H9 (cell line): ENCODE results near the gene SPRED2. TPM values are rescaled to one million over a fixed set of nuclear protein-coding genes. Genes with fewer than 3 reads are reported as not detected.

ENCODE experiments used
- DNase-seq: peaks from one replicate; pipeline ENCODE4 v3.0.0-alpha.2; 2017
- H2AFZ ChIP-seq: one replicate; pipeline ENCODE4 v1.6.1; 2013; ENCODE audit warnings: mild to moderate bottlenecking, low read length, control low read depth, moderate library complexity
- H2AK5ac ChIP-seq: 2 replicates; pipeline ENCODE4 v1.6.1; 2013; ENCODE audit warnings: low read length, control low read depth, mixed read lengths; ENCODE audit not compliant: insufficient read length
- H2BK120ac ChIP-seq: one replicate; pipeline ENCODE4 v1.6.1; 2013; ENCODE audit warnings: low read depth, mild to moderate bottlenecking, low read length, control low read depth, inconsistent platforms; ENCODE audit not compliant: poor library complexity, severe bottlenecking
- H2BK12ac ChIP-seq: 2 replicates; pipeline ENCODE4 v1.6.1; 2013; ENCODE audit warnings: low read length, control low read depth, mixed read lengths, low read depth; ENCODE audit not compliant: insufficient read length
- H2BK15ac ChIP-seq: 2 replicates; pipeline ENCODE4 v1.6.1; 2013; ENCODE audit warnings: low read depth, low read length, control low read depth
- H2BK20ac ChIP-seq: one replicate; pipeline ENCODE4 v1.6.1; 2013; ENCODE audit warnings: low read depth, mild to moderate bottlenecking, low read length, control low read depth, inconsistent platforms; ENCODE audit not compliant: poor library complexity, severe bottlenecking
- H2BK5ac ChIP-seq: 2 replicates; pipeline ENCODE4 v1.6.1; 2013; ENCODE audit warnings: low read length, control low read depth, mixed read lengths; ENCODE audit not compliant: insufficient read length
- H3K14ac ChIP-seq: 2 replicates; pipeline ENCODE4 v1.6.1; 2013; ENCODE audit warnings: low read length, control low read depth; ENCODE audit not compliant: insufficient read depth
- H3K18ac ChIP-seq: 2 replicates; pipeline ENCODE4 v1.6.1; 2013; ENCODE audit warnings: low read depth, mild to moderate bottlenecking, mixed read lengths, low read length, control low read depth; ENCODE audit not compliant: insufficient read length
- H3K23ac ChIP-seq: 2 replicates; pipeline ENCODE4 v1.6.1; 2013; ENCODE audit warnings: low read length, control low read depth, mixed read lengths, low read depth; ENCODE audit not compliant: insufficient read length
- H3K23me2 ChIP-seq: 2 replicates; pipeline ENCODE4 v1.6.1; 2013; ENCODE audit warnings: low read depth, mild to moderate bottlenecking, mixed read lengths, low read length, control low read depth; ENCODE audit not compliant: insufficient read length, poor library complexity, severe bottlenecking
- H3K27ac ChIP-seq: 2 replicates; pipeline ENCODE4 v1.5.1; 2013; ENCODE audit warnings: low read length, control low read depth, mixed read lengths, low read depth; ENCODE audit not compliant: insufficient read length
- H3K27me3 ChIP-seq: 2 replicates; pipeline ENCODE4 v1.6.1; 2013; ENCODE audit warnings: low read length, control low read depth, inconsistent platforms; ENCODE audit not compliant: insufficient read depth
- H3K4ac ChIP-seq: 2 replicates; pipeline ENCODE4 v1.6.1; 2013; ENCODE audit warnings: low read depth, mild to moderate bottlenecking, control low read depth, inconsistent platforms, low read length, moderate library complexity
- H3K4me1 ChIP-seq: 2 replicates; pipeline ENCODE4 v1.6.1; 2013; ENCODE audit warnings: low read length, control low read depth, inconsistent platforms; ENCODE audit not compliant: insufficient read depth
- H3K4me2 ChIP-seq: 2 replicates; pipeline ENCODE4 v1.6.1; 2013; ENCODE audit warnings: low read length, control low read depth, mixed read lengths; ENCODE audit not compliant: insufficient read length, insufficient read depth
- H3K56ac ChIP-seq: 2 replicates; pipeline ENCODE4 v1.6.1; 2013; ENCODE audit warnings: low read depth, mild to moderate bottlenecking, mixed read lengths, low read length, control low read depth; ENCODE audit not compliant: insufficient read length
- H3K79me1 ChIP-seq: 2 replicates; pipeline ENCODE4 v1.6.1; 2013; ENCODE audit warnings: low read depth, mild to moderate bottlenecking, moderate library complexity, low read length, control low read depth, inconsistent platforms; ENCODE audit not compliant: insufficient read depth, poor library complexity, severe bottlenecking
- H3K79me2 ChIP-seq: 2 replicates; pipeline ENCODE4 v1.6.1; 2013; ENCODE audit warnings: low read length, control low read depth, inconsistent platforms; ENCODE audit not compliant: insufficient read depth
- H3K9ac ChIP-seq: 2 replicates; pipeline ENCODE4 v1.6.1; 2013; ENCODE audit warnings: low read length, control low read depth, mixed read lengths; ENCODE audit not compliant: insufficient read length; ENCODE audit errors: extremely low read depth
- H3K9me3 ChIP-seq: one replicate; pipeline ENCODE4 v1.6.1; 2013; ENCODE audit warnings: low read depth, low read length, inconsistent platforms; ENCODE audit not compliant: control insufficient read depth
- H3T11ph ChIP-seq: one replicate; pipeline ENCODE4 v1.6.1; 2013; ENCODE audit warnings: mild to moderate bottlenecking, low read length, control low read depth, inconsistent platforms
- H4K20me1 ChIP-seq: one replicate; pipeline ENCODE4 v1.6.1; 2013; ENCODE audit not compliant: control insufficient read depth, insufficient read length, insufficient read depth
- H4K5ac ChIP-seq: 2 replicates; pipeline ENCODE4 v1.6.1; 2013; ENCODE audit warnings: low read depth, mild to moderate bottlenecking, mixed read lengths, low read length, control low read depth; ENCODE audit not compliant: insufficient read length
- H4K8ac ChIP-seq: replicated peaks from 2 replicates; pipeline ENCODE4 v1.6.1; 2013; ENCODE audit warnings: low read length, control low read depth, mixed read lengths, low read depth; ENCODE audit not compliant: insufficient read length
- H4K91ac ChIP-seq: 2 replicates; pipeline ENCODE4 v1.6.1; 2013; ENCODE audit warnings: low read depth, mild to moderate bottlenecking, moderate library complexity, mixed read lengths, low read length, control low read depth; ENCODE audit not compliant: insufficient read length
- H3K27ac Mint-ChIP-seq, 3 experiments: 2 replicates in 2 of 3; 3 replicates in 1 of 3; pipeline ENCODE4 v1.8.0; 2020 to 2021; ENCODE audit warnings: mixed read lengths in 3 of 3, mild to moderate bottlenecking in 1 of 3, moderate library complexity in 1 of 3
- H3K27me3 Mint-ChIP-seq: 2 replicates; pipeline ENCODE4 v1.8.0; 2021; ENCODE audit warnings: low read depth, mild to moderate bottlenecking, moderate library complexity, mixed read lengths
- H3K36me3 Mint-ChIP-seq, 3 experiments: 2 replicates in 2 of 3; 3 replicates in 1 of 3; pipeline ENCODE4 v1.8.0; 2020 to 2021; ENCODE audit warnings: low read depth in 3 of 3, mixed read lengths in 3 of 3; ENCODE audit not compliant: insufficient read depth in 1 of 3
- H3K4me1 Mint-ChIP-seq, 2 experiments: 2 replicates each; pipeline ENCODE4 v1.8.0; 2020; ENCODE audit warnings: mixed read lengths in 2 of 2
- H3K4me3 Mint-ChIP-seq, 2 experiments: 2 replicates in 1 of 2; 3 replicates in 1 of 2; pipeline ENCODE4 v1.8.0; 2020 to 2021; ENCODE audit warnings: mild to moderate bottlenecking in 2 of 2, mixed read lengths in 2 of 2, moderate library complexity in 1 of 2
- H3K9me3 Mint-ChIP-seq, 2 experiments: 2 replicates in 1 of 2; 3 replicates in 1 of 2; pipeline ENCODE4 v1.8.0; 2020; ENCODE audit warnings: mild to moderate bottlenecking in 2 of 2, mixed read lengths in 2 of 2, moderate library complexity in 1 of 2
- CTCF ChIP-seq: fragments of 200-600 bp; sonication (generic); conservative IDR thresholded peaks from 3 replicates; pipeline ENCODE4 v1.8.0; 2021; ENCODE audit warnings: antibody characterized with exemption, mild to moderate bottlenecking
- WGBS: extraction: QIAGEN DNeasy Blood & Tissue Kit; methylation state at CpG from one replicate; pipeline ENCODE4 v1.1.7; 2013; ENCODE audit warnings: missing lambda C conversion rate, low lambda C conversion rate, mixed read lengths; ENCODE audit not compliant: insufficient read length; ENCODE audit errors: extremely low coverage; 5-methylcytosine and 5-hydroxymethylcytosine counted together
- total RNA-seq: library from RNA; stranded (reverse); gene quantifications from 2 replicates; pipeline ENCODE4 v1.2.1, GENCODE V29; 2021

Gene SPRED2
- total RNA-seq, 1 experiment from 2014 or later, result 23.5 TPM

DNA sequence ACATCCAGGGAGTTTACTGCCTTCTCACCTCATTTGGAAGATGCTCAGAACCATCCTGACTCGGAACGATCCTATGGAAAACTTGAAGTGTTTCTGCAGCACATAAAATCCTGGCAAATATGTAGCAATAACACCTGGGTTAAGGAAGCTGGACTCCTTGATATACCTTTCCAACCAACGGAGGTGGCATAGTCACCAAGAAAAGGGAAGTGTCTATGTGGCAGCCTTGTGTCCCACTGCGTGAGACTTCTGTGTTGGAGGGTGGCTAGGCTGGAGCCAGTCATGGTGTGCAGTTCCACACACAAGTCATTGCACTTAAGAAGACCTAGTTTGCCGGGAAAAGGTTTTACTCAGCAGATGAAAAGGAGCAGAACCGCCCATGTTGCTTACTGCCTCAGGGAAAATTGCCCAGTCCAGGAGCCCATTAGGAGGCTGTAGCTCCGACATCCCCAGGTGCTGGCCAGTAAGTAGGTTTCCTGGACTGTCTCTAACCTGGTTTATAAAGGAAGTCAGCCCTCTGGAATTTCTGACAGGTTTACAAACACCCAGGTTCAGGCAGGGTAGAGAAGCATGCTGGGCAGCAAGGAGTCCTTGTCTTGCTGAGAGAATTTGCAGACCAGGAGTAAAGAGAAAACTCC lies 46.2 kb upstream of the SPRED2 start:
- Histone ChIP-seq H3K18ac (no peak overlapping the region), H3K9ac (no peak overlapping the region), H3K4me2 (no peak overlapping the region), H4K91ac (no peak overlapping the region), H3K23ac (no peak overlapping the region), H4K8ac (no peak overlapping the region), H3K56ac (no peak overlapping the region), H3K9me3 (no peaks in the 10 kb centered on the region), H3K14ac (no peak overlapping the region), H3K79me2 (no peaks in the 10 kb centered on the region), H3K79me1 (no peaks in the 10 kb centered on the region), H2BK5ac (no peak overlapping the region), H3K4ac (no peak overlapping the region), H2BK120ac (no peak overlapping the region), H3K27me3 (no peaks in the 10 kb centered on the region), H3K4me1 (no peaks in the 10 kb centered on the region; the same call in 1 of the 2 replicates), H4K5ac (no peak overlapping the region), H3K27ac (no peak overlapping the region), H2AFZ (no peak overlapping the region), H2BK15ac (no peak overlapping the region), H2BK20ac (no peak overlapping the region), H2AK5ac (no peak overlapping the region), H3K23me2 (no peaks in the 10 kb centered on the region), H4K20me1 (no peaks in the 10 kb centered on the region), H3T11ph (no peak overlapping the region), H2BK12ac (no peak overlapping the region)
- no peak for TF ChIP-seq CTCF
- Mint-ChIP-seq H3K4me1 (peaks cover 8 to 9% of the 10 kb centered on the region in 2 experiments; a peak in 3 of 4 replicates), H3K27me3 (peaks cover 43% of the 10 kb centered on the region), H3K4me3 (no peak overlapping the region), H3K9me3 (no peaks in the 10 kb centered on the region; a peak in 1 of 5 replicates), H3K27ac (no peak overlapping the region), H3K36me3 (no peaks in the 10 kb centered on the region)
- WGBS, result no CpG with 5 or more reads among the region's 7 CpGs
- DNase-seq, result no peak
